Measurements from ENCODE around the gene SLC12A3.

SLC12A3 gene

DNA sequence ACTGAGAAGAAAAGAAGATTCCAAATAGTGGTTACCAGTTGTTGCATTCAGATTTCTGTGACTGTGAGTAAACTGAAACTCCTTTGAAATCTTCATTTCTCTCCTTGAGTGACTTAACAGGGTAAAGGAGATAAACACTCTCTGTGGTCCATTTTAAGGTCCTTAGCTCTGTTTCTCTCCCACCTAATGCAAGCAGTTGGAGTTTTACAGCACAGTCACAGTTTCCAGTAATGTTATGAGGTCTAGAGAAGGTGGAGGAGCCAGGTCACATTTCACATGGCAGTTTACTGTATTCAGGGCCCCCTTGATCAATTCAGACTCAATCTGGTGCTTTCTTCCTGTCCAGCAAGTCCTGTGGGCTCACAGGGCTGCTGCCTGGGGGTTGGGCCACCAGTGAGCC, 32.2 kb upstream of the SLC12A3 start:
- Histone ChIP-seq H3K79me2 (ENCODE audit: insufficient read depth, low read length) (no peaks in the 10 kb centered on the region), H3K4me3 (ENCODE audit: low read depth in 1 of 2, low read length in 2 of 2) (no peak overlapping the region), H3K36me3 (ENCODE audit: insufficient read depth, low read length) (peaks cover 88% of the 10 kb centered on the region), H3K27ac (ENCODE audit: low read length) (no peak overlapping the region), H3K9me3 (ENCODE audit: insufficient read depth, low read length, severe bottlenecking) (no peaks in the 10 kb centered on the region), H3K4me1 (ENCODE audit: insufficient read depth, low read length) (no peaks in the 10 kb centered on the region), H4K20me1 (ENCODE audit: insufficient read depth, low read length) (no peaks in the 10 kb centered on the region), H3K4me2 (ENCODE audit: insufficient read depth, low read length) (no peak overlapping the region), H3K9ac (ENCODE audit: low read depth, low read length) (no peak overlapping the region), H3K27me3 (ENCODE audit: insufficient read depth, low read length, poor library complexity) (no peaks in the 10 kb centered on the region), H2AFZ (ENCODE audit: low read depth, low read length) (no peak overlapping the region)
- TF ChIP-seq EZH2 (IDR thresholded peaks at IDR 0.05; ENCODE audit: borderline replicate concordance, low read depth, low read length, severe bottlenecking): no peak
- TF ChIP-seq, protein P1, sequence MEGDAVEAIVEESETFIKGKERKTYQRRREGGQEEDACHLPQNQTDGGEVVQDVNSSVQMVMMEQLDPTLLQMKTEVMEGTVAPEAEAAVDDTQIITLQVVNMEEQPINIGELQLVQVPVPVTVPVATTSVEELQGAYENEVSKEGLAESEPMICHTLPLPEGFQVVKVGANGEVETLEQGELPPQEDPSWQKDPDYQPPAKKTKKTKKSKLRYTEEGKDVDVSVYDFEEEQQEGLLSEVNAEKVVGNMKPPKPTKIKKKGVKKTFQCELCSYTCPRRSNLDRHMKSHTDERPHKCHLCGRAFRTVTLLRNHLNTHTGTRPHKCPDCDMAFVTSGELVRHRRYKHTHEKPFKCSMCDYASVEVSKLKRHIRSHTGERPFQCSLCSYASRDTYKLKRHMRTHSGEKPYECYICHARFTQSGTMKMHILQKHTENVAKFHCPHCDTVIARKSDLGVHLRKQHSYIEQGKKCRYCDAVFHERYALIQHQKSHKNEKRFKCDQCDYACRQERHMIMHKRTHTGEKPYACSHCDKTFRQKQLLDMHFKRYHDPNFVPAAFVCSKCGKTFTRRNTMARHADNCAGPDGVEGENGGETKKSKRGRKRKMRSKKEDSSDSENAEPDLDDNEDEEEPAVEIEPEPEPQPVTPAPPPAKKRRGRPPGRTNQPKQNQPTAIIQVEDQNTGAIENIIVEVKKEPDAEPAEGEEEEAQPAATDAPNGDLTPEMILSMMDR (IDR thresholded peaks at IDR 0.05; ENCODE audit: borderline replicate concordance, extremely low read depth, low read length, poor library complexity, severe bottlenecking): no peak
- DNase-seq: no peak
- no peak for ATAC-seq (ENCODE audit: insufficient read depth, low read depth)

DNA sequence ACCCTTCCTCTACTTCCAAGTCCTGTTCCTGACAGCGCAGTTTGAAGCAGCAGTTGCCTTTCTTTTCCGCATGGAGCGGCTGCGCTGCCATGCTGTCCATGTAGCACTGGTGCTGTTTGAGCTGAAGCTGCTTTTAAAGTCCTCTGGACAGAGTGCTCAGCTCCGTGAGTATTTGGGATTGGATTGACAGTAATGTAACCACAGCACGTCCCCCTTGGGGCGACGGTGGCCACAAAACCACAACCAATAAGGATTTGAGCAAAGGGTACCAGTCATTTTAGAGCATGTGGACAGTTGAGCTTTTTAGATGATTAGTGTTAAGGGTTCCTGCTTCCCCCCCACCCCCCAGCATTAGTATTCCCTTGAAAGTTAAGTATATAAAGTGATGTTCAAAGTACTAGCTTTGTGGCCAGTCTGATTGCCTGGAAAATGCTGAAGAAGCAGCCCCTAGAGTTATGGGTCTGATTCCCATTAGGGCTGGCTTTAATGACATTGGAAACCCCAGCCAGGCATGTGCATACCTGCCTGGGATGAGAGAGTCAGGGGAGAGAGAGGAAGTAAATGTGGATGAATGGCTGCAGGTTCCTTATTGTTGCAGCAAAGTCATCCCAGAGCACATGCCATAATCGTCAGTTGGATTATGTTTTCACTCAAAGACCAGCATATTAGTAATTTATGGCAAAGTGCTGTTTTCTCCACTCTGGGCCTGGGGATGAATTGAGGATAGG, 31.6 kb upstream of the SLC12A3 start:
- ATAC-seq (ENCODE audit: insufficient read depth, low read depth) (no peak), DNase-seq (no peak)
- no peaks in the 10 kb centered on the region for H3K79me2 ChIP-seq (ENCODE audit: insufficient read depth, low read length)
- H3K9me3 ChIP-seq (ENCODE audit: insufficient read depth, low read length, severe bottlenecking): no peaks in the 10 kb centered on the region
- H3K4me2 ChIP-seq (ENCODE audit: insufficient read depth, low read length): no peak overlapping the region
- H2AFZ ChIP-seq (ENCODE audit: low read depth, low read length): no peak overlapping the region
- no peaks in the 10 kb centered on the region for H4K20me1 ChIP-seq (ENCODE audit: insufficient read depth, low read length)
- no peak overlapping the region for H3K4me3 ChIP-seq (ENCODE audit: low read depth in 1 of 2, low read length in 2 of 2)
- H3K4me1 ChIP-seq (ENCODE audit: insufficient read depth, low read length): no peaks in the 10 kb centered on the region
- TF ChIP-seq EZH2 (IDR thresholded peaks at IDR 0.05; ENCODE audit: borderline replicate concordance, low read depth, low read length, severe bottlenecking): no peak
- TF ChIP-seq, protein P1 (IDR thresholded peaks at IDR 0.05; ENCODE audit: borderline replicate concordance, extremely low read depth, low read length, poor library complexity, severe bottlenecking): no peak
- H3K27me3 ChIP-seq (ENCODE audit: insufficient read depth, low read length, poor library complexity): no peaks in the 10 kb centered on the region
- H3K9ac ChIP-seq (ENCODE audit: low read depth, low read length): no peak overlapping the region
- H3K27ac ChIP-seq (ENCODE audit: low read length): no peak overlapping the region
- peaks cover 93% of the 10 kb centered on the region for H3K36me3 ChIP-seq (ENCODE audit: insufficient read depth, low read length)

DNA sequence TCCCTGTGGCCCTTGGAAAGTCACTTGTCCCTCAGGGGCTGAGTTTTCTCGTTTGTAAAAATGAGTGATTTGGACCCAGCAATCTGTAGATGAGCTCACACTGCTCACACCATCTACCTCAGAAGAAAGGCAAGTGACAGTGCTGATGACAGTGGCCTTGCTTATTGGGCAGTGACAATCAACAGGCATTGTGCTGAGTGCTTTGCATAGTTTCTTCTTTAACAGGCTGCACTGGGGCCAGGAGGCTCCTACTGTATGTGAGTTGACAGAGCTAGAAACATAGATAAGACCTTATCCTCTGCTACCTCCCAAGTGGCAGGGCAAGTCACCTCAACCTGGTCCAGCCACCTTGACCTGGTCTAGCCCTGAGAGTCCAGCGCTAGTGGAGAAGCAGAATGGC, 29.7 kb upstream of the SLC12A3 start:
- TF ChIP-seq EZH2 (IDR thresholded peaks at IDR 0.05; ENCODE audit: borderline replicate concordance, low read depth, low read length, severe bottlenecking): no peak
- TF ChIP-seq, protein P1 (IDR thresholded peaks at IDR 0.05; ENCODE audit: borderline replicate concordance, extremely low read depth, low read length, poor library complexity, severe bottlenecking): no peak
- no peak overlapping the region for H3K9ac ChIP-seq (ENCODE audit: low read depth, low read length)

More for the DNA sequence above, 29.7 kb upstream of the SLC12A3 start:
- Histone ChIP-seq H3K9me3 (ENCODE audit: insufficient read depth, low read length, severe bottlenecking) (no peaks in the 10 kb centered on the region), H3K36me3 (ENCODE audit: insufficient read depth, low read length) (peaks cover 89% of the 10 kb centered on the region), H2AFZ (ENCODE audit: low read depth, low read length) (no peak overlapping the region), H3K4me3 (ENCODE audit: low read depth in 1 of 2, low read length in 2 of 2) (no peak overlapping the region), H3K4me1 (ENCODE audit: insufficient read depth, low read length) (no peaks in the 10 kb centered on the region), H3K27me3 (ENCODE audit: insufficient read depth, low read length, poor library complexity) (no peaks in the 10 kb centered on the region), H3K27ac (ENCODE audit: low read length) (no peak overlapping the region), H3K4me2 (ENCODE audit: insufficient read depth, low read length) (no peak overlapping the region), H3K79me2 (ENCODE audit: insufficient read depth, low read length) (no peaks in the 10 kb centered on the region), H4K20me1 (ENCODE audit: insufficient read depth, low read length) (no peaks in the 10 kb centered on the region)
- DNase-seq (no peak), ATAC-seq (ENCODE audit: insufficient read depth, low read depth) (no peak)
